Measurements from ENCODE around the gene SNX22. TPM values are rescaled to one million over a fixed set of nuclear protein-coding genes. Genes with fewer than 3 reads are reported as not detected.

Gene SNX22
- total and polyA plus RNA-seq, 7 donors: under 0.01 to 8.4 (median 0.83) TPM; not detected in 2

GRCh38 chr15:64110950-64111678, 40.4 kb upstream of the SNX22 start:
- H3K27ac ChIP-seq: no peak overlapping the region
- peaks cover 10 to 37% (median 18%) of the 10 kb centered on the region in 4 donors for H3K36me3 ChIP-seq
- TF ChIP-seq POLR2AphosphoS5 (IDR thresholded peaks at IDR 0.05): no peak
- TF ChIP-seq EP300 (IDR thresholded peaks at IDR 0.05): no peak
- no peak for TF ChIP-seq POLR2A (IDR thresholded peaks at IDR 0.05)
- TF ChIP-seq CTCF (IDR thresholded peaks at IDR 0.05): no peak
- intact Hi-C loops (cut with DNase I): no loop called here
- 77 to 90% methylated on average over 3 of the region's 3 CpGs for WGBS, 2 donors
- H3K9me3 ChIP-seq: no peaks in the 10 kb centered on the region
- peaks cover 0 to 38% (median 26%) of the 10 kb centered on the region in 4 donors for H3K4me1 ChIP-seq
- H3K27me3 ChIP-seq: no peaks in the 10 kb centered on the region
- DNase-seq: no peak
- H3K4me3 ChIP-seq: no peak overlapping the region

GRCh38 chr15:64111679-64112050, 39.9 kb upstream of the SNX22 start:
- Histone ChIP-seq H3K27me3 (no peaks in the 10 kb centered on the region), H3K4me3 (no peak overlapping the region), H3K36me3 (peaks cover 11 to 43% (median 22%) of the 10 kb centered on the region in 4 donors), H3K4me1 (peaks cover 0 to 33% (median 21%) of the 10 kb centered on the region in 4 donors), H3K9me3 (no peaks in the 10 kb centered on the region), H3K27ac (no peak overlapping the region)
- WGBS, 2 donors: 86 to 94% methylated on average over 3 of the region's 3 CpGs
- no peak for DNase-seq
- intact Hi-C loops (cut with DNase I): no loop called here
- TF ChIP-seq EP300 (IDR thresholded peaks at IDR 0.05) (no peak), POLR2A (IDR thresholded peaks at IDR 0.05) (no peak), POLR2AphosphoS5 (IDR thresholded peaks at IDR 0.05) (no peak), CTCF (IDR thresholded peaks at IDR 0.05) (no peak)

- H3K4me1 ChIP-seq: peaks cover 0 to 30% (median 17%) of the 10 kb centered on the region in 4 donors
- intact Hi-C loops (cut with DNase I): no loop called here
- DNase-seq: no peak
- no peaks in the 10 kb centered on the region for H3K9me3 ChIP-seq
- no peak overlapping the region for H3K4me3 ChIP-seq
- TF ChIP-seq POLR2AphosphoS5 (IDR thresholded peaks at IDR 0.05): no peak
- TF ChIP-seq EP300 (IDR thresholded peaks at IDR 0.05): no peak
- TF ChIP-seq POLR2A (IDR thresholded peaks at IDR 0.05): no peak
- no peak for TF ChIP-seq CTCF (IDR thresholded peaks at IDR 0.05)
- H3K27ac ChIP-seq: no peak overlapping the region
- 71 to 77% methylated on average over 4 of the region's 4 CpGs for WGBS, 2 donors
- H3K36me3 ChIP-seq: peaks cover 17 to 48% (median 24%) of the 10 kb centered on the region in 4 donors
- H3K27me3 ChIP-seq: no peaks in the 10 kb centered on the region
Measured at GRCh38 chr15:64112073-64112772, 39.3 kb upstream of the SNX22 start.

- H3K4me1 ChIP-seq: peaks cover 0 to 27% (median 12%) of the 10 kb centered on the region in 4 donors
- no peaks in the 10 kb centered on the region for H3K27me3 ChIP-seq
- H3K36me3 ChIP-seq: peaks cover 18 to 55% (median 27%) of the 10 kb centered on the region in 4 donors
- no peak for TF ChIP-seq EP300 (IDR thresholded peaks at IDR 0.05)
- TF ChIP-seq POLR2A (IDR thresholded peaks at IDR 0.05): no peak
- TF ChIP-seq CTCF (IDR thresholded peaks at IDR 0.05): no peak
- no peak for TF ChIP-seq POLR2AphosphoS5 (IDR thresholded peaks at IDR 0.05)
- no peaks in the 10 kb centered on the region for H3K9me3 ChIP-seq
- WGBS, 2 donors: 86 to 92% methylated on average over 1 of the region's 1 CpG
- H3K4me3 ChIP-seq: no peak overlapping the region
- intact Hi-C loops (cut with DNase I): no loop called here
- no peak overlapping the region for H3K27ac ChIP-seq
- no peak for DNase-seq
Measured at GRCh38 chr15:64112904-64113303, 38.6 kb upstream of the SNX22 start.
